HG03175 (cell line): ENCODE results near the gene CXADR.

Experiments
- ATAC-seq: cut with Tn5 transposase; IDR thresholded peaks from one replicate; pipeline ENCODE4 v1.9.1; 2021; ENCODE audit warnings: mild to moderate bottlenecking, moderate library complexity; ENCODE audit not compliant: unreplicated experiment

Gene CXADR

GRCh38 chr21:17539323-17539722 lies 26.5 kb downstream of the CXADR start:
- ATAC-seq: no peak

DNA sequence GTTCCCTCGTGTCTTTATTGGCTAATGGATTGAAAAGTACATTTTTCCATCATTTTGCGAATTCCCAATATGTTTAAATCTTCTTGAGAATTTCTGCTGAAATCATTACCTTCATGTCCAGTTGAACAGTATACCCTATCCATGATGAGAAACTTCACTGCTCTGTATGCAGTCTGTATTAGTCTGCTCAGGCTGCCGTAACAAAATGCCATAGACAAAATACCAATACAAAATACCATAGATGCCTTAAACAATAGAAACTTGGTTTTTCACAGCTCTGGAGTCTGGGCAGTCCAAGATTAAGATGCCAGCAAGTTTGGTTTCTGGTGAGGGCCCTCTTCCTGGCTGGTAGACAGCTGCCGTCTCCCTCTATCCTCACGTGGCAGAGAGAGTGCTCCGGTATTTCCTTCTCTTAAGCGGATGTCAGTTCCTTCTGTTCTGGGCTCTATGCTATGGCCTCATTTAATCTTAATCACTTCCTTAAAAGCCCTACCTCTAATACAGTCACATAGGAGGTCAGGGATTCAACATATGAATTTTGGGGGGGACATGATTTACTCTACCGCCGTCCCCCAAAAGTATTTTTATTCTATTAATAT lies 27.0 kb downstream of the CXADR start:
- ATAC-seq: no peak

GRCh38 chr21:17540530-17540929 lies 27.7 kb downstream of the CXADR start:
- ATAC-seq: no peak

DNA sequence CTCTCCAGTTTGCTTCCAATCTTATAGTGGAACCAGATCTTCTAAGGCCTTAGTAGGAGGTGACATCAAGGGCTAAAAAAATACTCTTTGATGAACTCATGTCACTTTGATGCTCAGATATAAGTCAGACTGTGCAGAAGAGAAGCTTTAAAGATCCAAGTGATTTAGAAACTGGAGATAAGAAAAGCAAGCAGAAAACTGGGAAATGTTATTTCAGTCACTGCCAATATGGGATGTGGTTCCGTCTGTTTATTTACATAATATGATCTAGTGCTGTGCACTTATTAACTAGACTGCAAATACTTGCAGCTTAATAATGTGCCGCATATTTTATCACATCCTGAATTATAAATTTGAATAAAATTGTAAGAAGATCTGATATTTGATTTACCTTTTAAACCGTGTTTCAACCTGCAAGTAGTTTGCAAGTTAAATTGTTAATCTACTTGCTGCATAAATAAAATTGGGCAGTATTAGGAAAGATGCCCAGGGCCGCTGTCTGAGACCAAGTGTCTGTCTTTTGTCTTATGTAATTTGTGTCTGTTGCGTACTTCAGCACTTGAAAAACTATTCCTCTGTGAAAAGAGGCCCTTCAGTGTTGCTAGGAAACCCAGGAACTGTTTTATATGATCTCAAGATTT lies 29.6 kb downstream of the CXADR start:
- no peak for ATAC-seq

DNA sequence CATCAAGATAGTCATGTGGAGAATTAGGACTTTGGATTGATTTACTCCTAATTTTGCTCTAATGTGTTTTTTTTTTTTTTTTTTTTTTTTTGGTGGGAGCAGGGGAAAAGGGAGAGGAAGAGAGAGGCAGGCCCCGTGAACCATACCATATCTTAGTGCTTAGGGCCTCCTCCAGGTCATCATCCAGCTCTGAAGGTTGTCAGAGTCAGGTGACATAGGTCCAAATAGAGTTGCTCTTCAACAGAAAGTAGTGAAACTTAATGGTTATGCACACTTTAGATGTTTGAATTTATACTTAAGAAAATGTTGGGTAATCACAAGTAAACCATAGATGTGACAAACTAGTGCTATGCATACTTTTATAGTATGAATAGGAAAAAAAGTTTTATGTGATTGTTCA lies 32.2 kb downstream of the CXADR start:
- ATAC-seq: no peak

DNA sequence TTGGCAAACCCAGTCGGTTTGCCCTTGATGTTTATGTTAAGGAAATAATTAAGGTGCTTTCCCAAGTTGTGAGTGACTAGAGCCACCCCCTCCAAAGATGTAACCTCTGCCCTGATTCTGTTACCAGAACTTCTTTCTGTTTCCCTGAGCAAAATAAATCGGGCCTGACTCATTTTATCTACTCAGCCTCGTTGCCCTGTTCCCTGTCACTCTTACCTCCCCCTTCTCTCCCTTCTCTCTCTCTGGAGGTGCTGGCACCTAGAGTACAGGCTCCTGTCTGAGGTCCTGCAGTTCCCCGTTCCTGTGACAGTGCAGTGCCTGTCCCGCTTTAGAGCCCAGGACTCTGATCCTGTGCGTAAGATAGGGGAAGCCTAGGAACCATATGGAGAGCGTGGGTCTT lies 35.4 kb downstream of the CXADR start:
- ATAC-seq: no peak

DNA sequence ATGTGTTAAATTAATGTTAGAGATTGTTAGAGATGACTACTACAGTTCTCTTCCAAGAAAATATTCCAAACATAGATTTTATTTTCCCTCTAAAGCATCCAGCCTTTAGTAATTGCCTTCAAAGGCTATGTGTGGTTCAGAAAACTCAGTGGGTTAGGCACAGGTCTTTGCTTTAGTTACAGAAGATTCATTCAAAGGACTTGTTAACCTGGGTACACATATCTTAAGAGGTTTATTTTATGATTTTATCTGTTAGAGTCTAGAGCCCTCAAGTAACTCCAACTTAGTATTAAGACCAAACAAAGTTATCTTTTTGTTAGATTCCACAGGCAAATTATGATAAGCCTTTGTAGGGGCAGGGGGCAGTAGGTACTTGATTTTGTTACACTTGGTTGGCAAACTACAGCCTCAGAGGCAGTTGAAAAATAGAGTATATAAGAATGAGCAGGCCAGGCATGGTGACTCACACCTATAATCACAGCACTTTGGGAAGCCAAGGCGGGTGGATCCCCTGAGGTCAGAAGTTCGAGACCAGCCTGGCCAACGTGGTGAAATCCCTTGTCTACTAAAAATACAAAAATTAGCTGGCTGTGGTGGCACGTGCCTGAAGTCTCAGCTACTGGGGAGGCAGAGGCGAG lies 37.9 kb downstream of the CXADR start:
- ATAC-seq: no peak

DNA sequence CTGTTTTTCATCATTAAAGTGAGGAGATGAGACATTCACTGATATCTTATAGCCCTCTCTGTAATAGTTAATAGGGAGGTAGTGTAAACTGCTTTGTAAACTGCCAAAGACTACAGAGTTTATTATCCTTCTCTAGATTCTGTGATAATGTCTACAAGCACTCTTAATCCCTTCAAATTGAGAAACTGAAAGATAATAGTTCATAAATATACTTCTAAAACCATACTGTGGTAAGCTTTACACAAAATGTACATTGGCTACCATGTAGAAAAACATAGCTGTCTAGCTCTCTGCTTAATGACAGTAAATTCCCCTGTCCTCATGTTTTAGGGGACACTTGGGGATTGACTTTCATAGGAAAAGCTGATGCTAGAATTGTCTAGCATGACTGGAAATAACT lies 39.6 kb downstream of the CXADR start:
- no peak for ATAC-seq

DNA sequence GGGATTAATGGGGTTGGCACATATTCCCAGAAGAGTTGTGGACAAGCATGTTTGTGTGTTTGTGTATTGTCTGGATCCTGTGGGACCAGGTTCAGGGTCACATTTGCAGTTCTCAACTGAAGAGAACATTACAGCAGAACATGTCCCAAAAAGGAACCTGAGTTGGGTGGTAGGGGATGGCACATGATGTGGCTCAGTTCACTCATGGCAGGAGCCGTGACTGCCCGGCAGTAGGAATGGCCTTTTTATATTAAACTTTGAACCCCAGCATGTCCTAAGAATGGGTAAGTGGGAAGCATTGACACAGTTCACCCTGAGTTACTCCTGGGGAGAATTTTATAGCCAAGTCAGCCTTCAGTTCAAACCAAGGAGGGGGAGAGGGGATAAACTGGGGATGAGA lies 41.3 kb downstream of the CXADR start:
- ATAC-seq: no peak

DNA sequence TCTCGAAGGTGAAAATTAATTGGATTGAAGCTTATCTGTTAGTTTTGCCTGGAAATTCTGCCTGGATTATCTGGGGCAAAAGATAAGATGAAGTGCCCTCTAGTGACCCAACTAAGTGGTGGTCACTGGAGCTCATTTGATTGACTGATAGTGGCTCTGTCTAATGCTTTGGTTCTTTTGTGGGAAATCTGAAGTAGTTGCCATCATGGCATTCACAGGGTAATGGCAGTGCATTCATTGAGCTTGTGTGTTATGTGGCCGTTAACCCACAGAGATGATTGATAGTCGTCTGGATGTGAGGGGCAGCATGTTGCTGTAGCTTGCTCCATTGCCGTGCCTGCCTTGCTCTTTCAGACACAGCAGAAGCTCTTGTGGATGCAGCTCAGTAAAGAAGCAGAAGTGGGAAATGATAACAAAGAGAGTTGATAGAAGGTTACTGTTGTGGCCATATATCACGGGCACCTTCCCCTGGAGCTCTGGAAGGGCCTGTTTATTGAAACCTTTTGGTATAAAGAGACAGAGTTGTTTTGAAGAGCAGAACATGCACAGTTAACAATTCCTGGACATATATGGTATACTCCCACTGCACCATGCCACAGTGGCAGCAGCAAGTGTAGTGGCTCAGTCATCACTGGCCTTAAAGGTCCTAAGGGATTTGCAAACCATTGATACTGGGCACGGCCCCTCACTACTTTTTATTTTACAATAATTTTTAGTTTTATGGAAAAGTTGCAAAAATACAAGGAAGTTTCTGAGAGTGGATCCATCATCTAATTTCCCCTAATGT lies 42.0 kb downstream of the CXADR start:
- ATAC-seq: no peak

GRCh38 chr21:17560377-17561025 lies 47.7 kb downstream of the CXADR start:
- no peak for ATAC-seq

DNA sequence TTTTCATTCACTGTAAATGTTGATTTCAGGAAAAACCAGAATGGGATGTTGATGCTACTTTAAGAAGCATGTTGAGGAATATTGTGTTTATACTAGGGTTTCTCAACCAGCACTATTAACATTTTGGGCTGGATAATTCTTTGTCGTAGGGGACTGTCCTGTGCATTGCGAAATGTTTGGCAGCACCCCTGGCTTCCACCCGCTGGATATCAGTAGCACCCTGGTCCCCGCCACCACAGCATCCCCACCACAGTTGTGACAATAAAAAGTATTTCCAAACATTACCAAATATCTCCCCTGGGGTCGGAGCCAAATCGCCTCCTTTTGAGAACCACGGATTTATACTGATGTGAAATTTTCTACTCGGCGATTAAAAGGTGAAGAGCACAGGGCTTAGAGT lies 57.9 kb downstream of the CXADR start:
- no peak for ATAC-seq

DNA sequence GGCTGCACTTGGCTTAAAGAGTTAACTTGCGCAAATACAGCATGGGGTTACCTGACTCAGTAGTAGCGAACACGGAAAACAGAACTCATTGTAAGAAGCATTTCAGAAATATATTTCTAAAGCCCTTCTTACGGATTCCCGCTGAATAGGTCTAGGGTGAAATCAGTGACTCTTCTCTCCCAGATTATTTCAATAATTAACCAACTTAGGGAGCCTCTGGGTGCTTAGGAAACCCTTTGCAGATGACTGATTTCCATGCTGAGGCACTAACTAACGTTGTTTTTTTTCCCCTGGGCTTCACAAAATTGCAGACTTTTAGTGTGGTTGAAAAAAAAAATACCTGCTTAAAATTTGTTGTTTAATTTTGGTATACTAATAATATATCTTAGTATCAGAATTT lies 59.6 kb downstream of the CXADR start:
- ATAC-seq: no peak

DNA sequence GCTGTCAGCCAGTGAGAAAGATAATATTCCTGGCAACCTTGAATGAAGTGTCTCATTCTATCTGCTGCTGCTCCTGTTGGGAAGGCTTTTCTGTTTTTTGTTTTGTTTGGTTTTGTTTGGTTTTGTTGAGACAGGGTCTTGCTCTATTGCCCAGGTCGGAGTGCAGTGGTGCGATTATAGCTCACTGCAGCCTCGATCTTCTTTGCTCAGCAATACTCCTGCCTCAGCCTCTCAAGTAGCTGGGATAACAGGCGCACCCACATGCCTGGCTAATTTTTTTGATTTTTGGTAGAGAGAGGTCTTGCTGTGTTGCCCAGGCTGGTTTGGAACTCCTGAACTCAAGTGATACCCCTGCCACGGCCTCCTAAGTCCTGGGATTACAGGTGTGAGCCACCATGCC lies 62.2 kb downstream of the CXADR start:
- ATAC-seq: no peak

GRCh38 chr21:17576080-17576835 lies 63.4 kb downstream of the CXADR start:
- no peak for ATAC-seq

DNA sequence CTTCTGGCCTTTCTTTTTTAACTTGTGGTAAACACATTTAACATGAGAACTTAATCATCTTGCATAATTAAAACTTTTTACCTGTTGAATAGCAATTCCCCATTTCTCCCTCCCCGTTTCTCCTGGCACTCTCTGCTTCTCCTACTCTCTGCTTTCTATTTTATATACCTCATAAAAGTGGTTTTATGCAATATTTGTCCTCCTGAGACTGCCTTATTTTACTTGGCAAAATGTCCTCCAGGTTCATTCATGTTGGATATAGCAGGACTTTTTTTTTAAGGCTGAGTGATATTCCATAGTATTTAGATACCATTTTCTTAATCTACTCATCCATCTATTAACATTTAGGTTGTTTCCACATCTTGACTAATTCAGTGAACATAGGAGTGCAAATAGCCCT lies 64.9 kb downstream of the CXADR start:
- no peak for ATAC-seq

- ATAC-seq: no peak
Measured at GRCh38 chr21:17578162-17578561, 65.3 kb downstream of the CXADR start.

GRCh38 chr21:17578876-17579275 lies 66.0 kb downstream of the CXADR start:
- ATAC-seq: no peak

- ATAC-seq: no peak
Measured at GRCh38 chr21:17580319-17580718, 67.5 kb downstream of the CXADR start.

GRCh38 chr21:17583898-17584297 lies 71.1 kb downstream of the CXADR start:
- no peak for ATAC-seq
